Effector memory CD4-positive, alpha-beta T cell (primary cell): ENCODE results near the gene YAF2.

Experiments
- DNase-seq, 3 donors: peaks; one replicate each; pipeline ENCODE4 v3.0.0-alpha.2; 2020
- H3K27ac ChIP-seq: 2 replicates; pipeline ENCODE4 v1.7.0; 2013; ENCODE audit warnings: mild to moderate bottlenecking, low read length, moderate library complexity; ENCODE audit not compliant: insufficient read depth, poor library complexity, severe bottlenecking
- H3K27me3 ChIP-seq: replicated peaks from 2 replicates; pipeline ENCODE4 v1.7.0; 2013; ENCODE audit warnings: mild to moderate bottlenecking, low read length; ENCODE audit not compliant: insufficient read depth, control insufficient read depth, poor library complexity, severe bottlenecking
- H3K36me3 ChIP-seq: 2 replicates; pipeline ENCODE4 v1.7.0; 2013; ENCODE audit warnings: mild to moderate bottlenecking, low read length, moderate library complexity; ENCODE audit not compliant: control insufficient read depth, insufficient read depth
- H3K4me1 ChIP-seq: 2 replicates; pipeline ENCODE4 v1.7.0; 2013; ENCODE audit warnings: low read length, mild to moderate bottlenecking; ENCODE audit not compliant: control insufficient read depth, insufficient read depth, poor library complexity, severe bottlenecking
- H3K4me3 ChIP-seq: 2 replicates; pipeline ENCODE4 v1.7.0; 2013; ENCODE audit warnings: low read length, low read depth, mild to moderate bottlenecking; ENCODE audit not compliant: insufficient read depth, poor library complexity, severe bottlenecking
- H3K9me3 ChIP-seq: 2 replicates; pipeline ENCODE4 v1.7.0; 2013; ENCODE audit warnings: mild to moderate bottlenecking, low read length, moderate library complexity; ENCODE audit not compliant: control insufficient read depth

Gene YAF2

DNA sequence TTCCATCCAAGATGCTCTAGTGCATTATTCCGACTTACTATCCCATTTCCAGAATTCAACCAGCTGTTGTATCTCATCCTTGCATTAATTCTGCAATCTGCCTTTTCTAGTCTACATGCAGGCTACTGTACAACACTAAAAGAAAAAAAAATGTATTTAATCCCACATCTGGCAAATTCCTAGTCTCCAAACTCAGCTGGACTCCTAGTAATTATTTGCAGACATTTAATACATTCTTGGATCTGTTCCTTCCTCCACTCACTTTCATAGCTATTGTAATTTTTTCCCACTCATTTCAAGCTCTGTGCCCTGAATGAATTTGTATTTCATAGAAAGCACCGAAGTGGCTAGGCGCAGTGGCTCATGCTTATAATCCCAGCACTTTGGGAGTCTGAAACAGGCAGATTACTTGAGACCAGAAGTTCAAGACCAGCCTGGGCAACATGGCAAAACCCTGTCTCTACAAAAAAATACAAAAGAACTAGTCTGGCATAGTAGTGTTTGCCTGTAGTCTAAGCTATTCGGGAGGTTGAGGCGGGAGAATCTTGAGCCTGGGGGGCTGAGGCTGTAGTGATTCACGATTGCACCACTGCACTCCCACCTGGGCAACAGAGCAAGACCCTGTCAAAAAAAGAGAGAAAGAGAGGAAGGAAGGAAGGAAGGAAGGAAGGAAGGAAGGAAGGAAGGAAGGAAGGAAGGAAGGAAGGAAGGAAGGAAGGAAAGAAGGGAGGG, 39.5 kb upstream of the YAF2 start:
- H3K9me3 ChIP-seq = no peaks in the 10 kb centered on the region
- H3K4me3 ChIP-seq = no peak overlapping the region
- no peak overlapping the region for H3K27ac ChIP-seq
- H3K27me3 ChIP-seq = no peaks in the 10 kb centered on the region
- H3K4me1 ChIP-seq = no peaks in the 10 kb centered on the region
- H3K36me3 ChIP-seq = no peaks in the 10 kb centered on the region
- DNase-seq = no peak

DNA sequence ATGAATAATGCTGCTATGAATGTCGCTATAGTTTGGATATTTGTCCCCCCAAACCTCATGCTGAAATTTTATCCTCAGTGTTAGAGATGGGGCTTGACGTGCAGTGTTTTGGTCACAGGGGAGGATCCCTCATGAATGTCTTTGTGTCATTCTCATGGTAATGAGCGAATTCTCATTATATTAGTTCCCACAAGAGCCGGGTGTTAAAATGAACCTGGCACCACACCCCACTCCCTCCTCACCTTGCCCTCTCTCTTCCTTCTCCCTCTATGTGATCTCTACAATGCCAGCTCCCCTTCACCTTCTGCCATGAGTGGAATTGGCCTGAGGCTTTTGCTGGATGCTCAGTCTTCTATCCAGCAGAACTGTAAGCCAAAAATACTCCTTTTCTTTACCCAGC, 37.5 kb upstream of the YAF2 start:
- no peak for DNase-seq
- no peaks in the 10 kb centered on the region for H3K9me3 ChIP-seq
- no peaks in the 10 kb centered on the region for H3K27me3 ChIP-seq
- H3K36me3 ChIP-seq = no peaks in the 10 kb centered on the region
- no peak overlapping the region for H3K27ac ChIP-seq
- H3K4me1 ChIP-seq = no peaks in the 10 kb centered on the region
- H3K4me3 ChIP-seq = no peak overlapping the region

DNA sequence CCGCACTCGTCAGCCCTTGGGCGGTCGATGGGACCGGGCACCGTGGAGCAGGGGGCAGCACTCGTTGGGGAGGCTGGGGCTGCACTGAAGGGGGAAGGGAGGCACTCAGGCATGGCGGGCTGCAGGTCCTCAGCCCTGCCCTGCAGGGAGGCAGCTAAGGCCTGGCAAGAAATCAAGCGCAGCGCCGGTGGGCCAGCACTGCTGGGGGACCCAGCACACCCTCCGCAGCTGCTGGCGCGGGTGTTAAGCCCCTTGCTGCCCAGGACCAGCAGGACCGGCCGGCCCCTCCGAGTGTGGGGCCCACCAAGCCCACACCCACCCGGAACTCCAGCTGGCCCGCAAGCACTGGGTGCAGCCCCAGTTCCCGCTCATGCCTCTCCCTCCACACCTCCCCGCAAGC, 35.7 kb upstream of the YAF2 start:
- H3K27ac ChIP-seq = no peak overlapping the region
- DNase-seq = no peak

GRCh38 chr12:42270596-42270995, 32.5 kb upstream of the YAF2 start:
- Histone ChIP-seq H3K4me1 (no peaks in the 10 kb centered on the region), H3K27me3 (no peaks in the 10 kb centered on the region), H3K27ac (no peak overlapping the region), H3K9me3 (no peaks in the 10 kb centered on the region), H3K4me3 (no peak overlapping the region), H3K36me3 (no peaks in the 10 kb centered on the region)
- no peak for DNase-seq

More for the DNA sequence above, 35.7 kb upstream of the YAF2 start:
- H3K27me3 ChIP-seq = no peaks in the 10 kb centered on the region
- H3K4me3 ChIP-seq = no peak overlapping the region
- H3K36me3 ChIP-seq = no peaks in the 10 kb centered on the region
- no peaks in the 10 kb centered on the region for H3K9me3 ChIP-seq
- no peaks in the 10 kb centered on the region for H3K4me1 ChIP-seq

GRCh38 chr12:42267413-42268190, 29.6 kb upstream of the YAF2 start:
- Histone ChIP-seq H3K27me3 (no peaks in the 10 kb centered on the region), H3K4me3 (no peak overlapping the region), H3K4me1 (no peaks in the 10 kb centered on the region), H3K27ac (no peak overlapping the region), H3K36me3 (no peaks in the 10 kb centered on the region), H3K9me3 (no peaks in the 10 kb centered on the region)
- no peak for DNase-seq

DNA sequence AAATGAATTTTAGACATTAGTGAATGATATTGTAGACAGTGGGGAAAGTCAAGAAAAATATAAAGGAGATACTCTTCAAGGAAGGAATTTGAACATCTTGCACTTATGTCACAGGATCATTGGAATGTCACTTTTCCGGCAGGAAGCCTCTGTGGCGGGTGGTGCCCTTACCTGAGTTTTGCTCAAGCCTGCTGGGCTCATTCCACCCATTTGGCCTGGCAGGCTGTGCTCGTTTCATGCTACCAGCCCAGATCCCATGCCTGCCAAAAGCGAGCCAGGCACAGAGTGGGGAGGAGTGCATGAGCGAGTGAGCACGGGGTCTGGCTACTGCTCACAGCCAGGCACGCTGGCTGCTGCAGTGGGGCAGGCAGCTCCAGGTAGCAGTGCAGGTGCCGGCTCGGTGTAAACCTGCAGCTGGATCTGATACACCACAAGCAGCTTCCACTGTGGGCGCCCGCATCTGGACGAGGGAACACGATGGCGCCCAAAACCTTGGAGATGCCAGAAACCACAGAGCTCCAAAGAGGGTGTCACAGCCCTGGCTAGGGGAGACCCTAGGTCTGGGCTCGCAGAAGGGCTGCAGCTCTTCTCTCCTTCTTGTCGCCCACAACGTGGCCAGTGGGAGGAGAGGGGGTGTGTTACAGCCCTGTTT, 28.7 kb upstream of the YAF2 start:
- Histone ChIP-seq H3K27ac (no peak overlapping the region), H3K4me1 (no peaks in the 10 kb centered on the region), H3K9me3 (no peaks in the 10 kb centered on the region), H3K4me3 (no peak overlapping the region), H3K27me3 (no peaks in the 10 kb centered on the region), H3K36me3 (no peaks in the 10 kb centered on the region)
- no peak for DNase-seq

DNA sequence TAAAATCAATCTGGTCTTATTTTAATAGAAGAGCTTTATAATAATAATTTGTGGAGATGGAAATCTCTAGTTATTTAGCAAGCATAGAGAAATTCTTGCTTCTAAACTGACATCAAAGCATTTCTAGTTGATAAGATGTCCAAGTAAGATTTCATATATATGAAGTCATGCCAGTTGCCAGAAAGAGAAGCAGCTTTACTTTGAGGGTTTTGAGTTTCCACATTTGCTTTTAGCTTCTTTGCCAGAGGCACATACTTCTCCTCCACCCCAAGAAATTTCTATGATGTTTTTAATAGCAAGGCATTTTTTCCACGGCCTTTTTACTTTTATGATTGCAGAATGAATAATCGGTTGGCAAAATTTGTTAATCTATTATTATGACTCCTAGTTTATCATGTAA, 24.2 kb upstream of the YAF2 start:
- no peak for DNase-seq
- Histone ChIP-seq H3K4me3 (no peak overlapping the region), H3K4me1 (no peaks in the 10 kb centered on the region), H3K36me3 (no peaks in the 10 kb centered on the region), H3K9me3 (no peaks in the 10 kb centered on the region), H3K27me3 (no peaks in the 10 kb centered on the region), H3K27ac (no peak overlapping the region)

- H3K27ac ChIP-seq = no peak overlapping the region
- no peak for DNase-seq
Measured at GRCh38 chr12:42261708-42262107, 23.7 kb upstream of the YAF2 start.

DNA sequence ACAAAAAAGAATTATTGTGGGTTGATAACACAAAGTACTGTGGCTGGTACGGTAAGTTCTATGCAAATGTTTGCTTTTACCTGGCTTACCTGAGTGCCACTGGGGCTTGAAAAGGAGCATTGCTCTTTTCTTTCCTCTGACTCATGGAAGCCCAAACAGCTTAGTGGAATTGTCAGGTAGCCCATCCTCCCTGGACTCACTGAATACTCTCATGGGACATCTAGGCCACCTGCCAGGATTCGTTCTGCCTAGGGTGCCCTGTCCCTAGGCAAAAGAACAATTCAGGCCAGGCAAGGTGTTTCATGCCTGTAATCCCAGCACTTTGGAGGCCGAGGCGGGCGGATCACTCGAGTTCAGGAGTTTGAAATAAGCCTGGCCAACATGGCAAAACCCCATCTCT, 22.5 kb upstream of the YAF2 start:
- Histone ChIP-seq H3K9me3 (no peaks in the 10 kb centered on the region), H3K4me3 (no peak overlapping the region), H3K4me1 (no peaks in the 10 kb centered on the region), H3K27me3 (no peaks in the 10 kb centered on the region), H3K27ac (no peak overlapping the region), H3K36me3 (no peaks in the 10 kb centered on the region)
- DNase-seq = no peak

More at GRCh38 chr12:42261708-42262107, 23.7 kb upstream of the YAF2 start:
- Histone ChIP-seq H3K36me3 (no peaks in the 10 kb centered on the region), H3K4me3 (no peak overlapping the region), H3K9me3 (no peaks in the 10 kb centered on the region), H3K27me3 (no peaks in the 10 kb centered on the region), H3K4me1 (no peaks in the 10 kb centered on the region)

GRCh38 chr12:42259699-42260098, 21.7 kb upstream of the YAF2 start:
- Histone ChIP-seq H3K27ac (no peak overlapping the region), H3K9me3 (no peaks in the 10 kb centered on the region), H3K27me3 (no peaks in the 10 kb centered on the region), H3K4me1 (no peaks in the 10 kb centered on the region), H3K4me3 (no peak overlapping the region), H3K36me3 (no peaks in the 10 kb centered on the region)
- DNase-seq = no peak
